Subcutaneous adipose tissue (tissue), 4 donors: ENCODE data around the gene USH2A. TPM values are rescaled to one million over a fixed set of nuclear protein-coding genes. Genes with fewer than 3 reads are reported as not detected.

Experiments used
- CTCF ChIP-seq: fragments of 450-650 bp; IDR thresholded peaks from one replicate; pipeline ENCODE4 v1.5.1; 2016; ENCODE audit warnings: low read depth, mild to moderate bottlenecking, control low read depth, antibody characterized with exemption, moderate library complexity
- total RNA-seq, 4 donors: library from RNA; depleted of rRNA; stranded (reverse); fragments of >200 nt; gene quantifications; one replicate each; pipeline ENCODE4 v1.1.0, GENCODE V29; 2016

USH2A gene
- total RNA-seq, 4 donors from 2014 or later, result under 0.01 TPM; not detected in 3

DNA sequence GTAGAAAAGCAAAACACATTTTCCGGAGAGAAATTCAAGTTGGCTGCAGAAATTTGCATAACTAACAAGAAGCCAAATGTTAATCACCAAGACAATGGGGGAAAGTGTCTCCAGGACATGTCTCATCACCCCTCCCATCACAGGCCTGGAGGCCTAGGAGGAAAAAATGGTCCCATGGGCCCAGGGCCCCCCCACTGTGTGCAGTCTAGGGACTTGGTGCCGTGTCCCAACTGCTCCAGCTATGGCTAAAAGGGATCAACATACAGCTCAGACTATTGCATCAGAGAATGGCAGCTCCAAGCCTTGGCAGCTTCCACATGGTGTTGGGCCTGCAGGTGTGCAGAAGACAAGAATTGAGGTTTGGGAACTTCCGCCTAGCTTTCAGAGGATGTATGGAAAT, 138.2 kb downstream of the USH2A start:
- no peak for TF ChIP-seq CTCF

DNA sequence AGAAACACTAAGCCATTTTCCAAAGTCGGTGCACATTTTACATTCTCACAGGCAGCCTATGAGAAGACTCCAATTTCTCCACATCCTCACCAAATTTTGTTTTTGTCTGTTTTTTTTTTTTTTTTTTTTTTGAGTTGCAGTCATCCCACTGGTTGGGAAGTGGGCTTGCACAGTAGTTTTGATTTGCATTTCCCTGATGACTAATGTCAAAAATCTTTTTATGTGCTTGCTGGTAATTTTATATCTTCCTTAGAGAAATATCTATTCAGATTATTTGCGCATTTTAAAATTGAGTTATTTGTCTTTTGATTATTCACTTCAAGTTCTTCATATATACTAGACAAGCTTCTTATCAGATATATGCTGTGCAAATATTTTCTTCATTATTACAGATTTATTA, 141.5 kb downstream of the USH2A start:
- TF ChIP-seq CTCF, result no peak

DNA sequence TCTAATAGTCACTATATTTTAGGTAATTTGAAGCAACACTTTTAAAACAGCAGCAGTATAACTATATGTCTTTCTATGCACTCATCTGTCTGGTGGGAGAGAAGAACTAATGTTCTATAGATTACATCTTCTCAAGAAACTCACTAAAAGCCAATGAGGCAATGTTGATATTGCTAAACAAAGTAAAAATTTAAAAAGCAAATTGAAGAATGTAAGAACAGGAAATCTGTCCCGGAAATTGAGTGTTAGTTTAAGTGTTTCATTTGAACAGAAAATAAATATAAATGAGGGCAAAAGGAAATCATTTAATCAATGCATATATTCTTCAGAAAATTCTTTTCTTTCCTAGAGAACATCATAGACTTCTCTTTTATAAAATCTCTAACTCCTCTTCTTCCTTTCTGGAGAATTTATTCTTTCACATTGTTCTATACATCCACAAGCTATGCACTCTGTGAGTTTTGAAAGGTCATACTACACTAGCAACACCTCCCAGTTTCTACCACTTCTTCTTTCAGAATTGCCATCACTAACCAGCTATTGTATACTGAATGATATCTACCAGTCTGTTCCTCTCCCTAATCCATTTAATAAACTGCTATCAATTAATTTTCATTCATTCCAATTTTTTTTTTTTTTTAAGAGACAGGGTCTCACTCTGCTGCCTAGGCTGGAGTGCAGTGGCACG, 153.0 kb downstream of the USH2A start:
- TF ChIP-seq CTCF, result no peak

DNA sequence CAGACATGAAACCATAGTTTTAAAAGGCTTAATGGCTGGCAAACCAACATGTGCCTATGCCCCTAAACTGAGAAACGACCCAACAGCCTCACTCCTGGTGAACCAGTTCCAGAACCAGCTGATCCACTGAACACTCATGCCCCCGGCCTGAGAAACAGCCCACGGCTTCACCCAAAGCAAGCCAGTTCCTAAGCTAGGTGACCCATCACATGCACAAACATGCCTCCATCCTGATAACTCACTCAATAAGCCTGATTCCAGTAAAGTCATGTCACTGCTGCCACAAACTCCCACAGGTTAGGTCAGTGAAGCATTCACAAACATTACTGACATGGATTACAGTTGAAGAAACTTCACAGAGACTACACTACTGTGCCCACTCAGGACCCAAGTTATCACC, 161.6 kb downstream of the USH2A start:
- no peak for TF ChIP-seq CTCF

DNA sequence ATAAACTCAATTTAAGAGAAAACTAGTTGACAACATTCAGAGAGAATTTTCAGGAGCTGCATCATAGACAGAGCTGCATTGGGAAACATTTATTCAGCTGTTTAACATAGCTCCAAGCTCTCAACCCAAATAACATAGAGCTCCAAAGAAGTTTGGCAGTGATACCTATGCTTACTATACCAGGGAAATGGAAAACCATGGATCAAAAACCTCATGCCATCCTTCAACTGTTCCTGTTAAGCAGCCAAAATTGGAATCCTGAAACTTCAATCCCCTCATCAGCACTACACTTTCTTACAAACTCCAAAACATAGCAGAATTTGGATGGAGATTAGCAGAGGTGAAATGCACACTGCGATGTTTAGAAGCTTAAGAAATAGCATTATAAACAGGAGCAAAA, 164.4 kb downstream of the USH2A start:
- TF ChIP-seq CTCF, result no peak

- no peak for TF ChIP-seq CTCF
Observed at GRCh38 chr1:216258386-216258785, 164.9 kb downstream of the USH2A start.

GRCh38 chr1:216250861-216251260, 172.4 kb downstream of the USH2A start:
- TF ChIP-seq CTCF, result no peak
